HCT116 (cell line): ENCODE results near the gene STK11. TPM values are rescaled to one million over a fixed set of nuclear protein-coding genes. Genes with fewer than 3 reads are reported as not detected.

Experiments
- ATAC-seq: fragments of 200-7000 bp; cut with Tn5 transposase; 2 replicates; pipeline ENCODE4 v1.9.1; 2020; ENCODE audit warnings: mild to moderate bottlenecking, moderate library complexity
- BruUV-seq: library from RNA; stranded (reverse); fragments of 400-500 nt; replicated peaks from 2 replicates; lab custom pipeline; 2021; lab: Mats Ljungman, UMichigan
- CTCF ChIA-PET: fragments of 300-600 bp; sonication (Branson Sonifier 250); formaldehyde crosslinking; loops from one replicate; lab custom pipeline; 2021; ENCODE audit warnings: antibody characterized with exemption; lab: Charles Lee
- POLR2A ChIA-PET: fragments of 300-600, 350-600 bp; sonication (Branson Sonifier 250); formaldehyde crosslinking; loops from one replicate; lab custom pipeline; 2021; ENCODE audit warnings: antibody characterized with exemption; lab: Charles Lee
- RAD21 ChIA-PET, 2 experiments: fragments of 300-600 bp; sonication (Branson Sonifier 250); formaldehyde crosslinking; loops; one replicate each; lab custom pipeline; 2023; ENCODE audit warnings: low total read pairs in 2 of 2; ENCODE audit not compliant: uncharacterized antibody in 2 of 2, unreplicated experiment in 2 of 2, low non-redundant PET in 1 of 2; lab: Charles Lee
- DNase-seq: peaks from one replicate; pipeline ENCODE4 v3.0.0-alpha.2; 2010; ENCODE audit warnings: low read depth, low spot score
- H2AFZ ChIP-seq: fragments of 200-600 bp; shearing (Covaris generic), sonication (generic); 2 replicates; pipeline ENCODE4 v1.6.1; 2017; ENCODE audit warnings: low read depth, mixed run types, mixed read lengths, antibody characterized with exemption, low read length; ENCODE audit not compliant: poor library complexity, severe bottlenecking
- H3K27ac ChIP-seq: 2 replicates; pipeline ENCODE4 v1.5.1; 2012; ENCODE audit warnings: low read depth, low read length
- H3K27me3 ChIP-seq: fragments of 200-600 bp; sonication (generic); 2 replicates; pipeline ENCODE4 v1.6.1; 2016; ENCODE audit warnings: mixed run types, low read length, mixed read lengths; ENCODE audit not compliant: insufficient read depth
- H3K36me3 ChIP-seq, 2 experiments: fragments of 200-500 bp in 1 of 2; fragments of 200-600 bp in 1 of 2; sonication (Bioruptor generic) in 1 of 2; sonication (generic) in 1 of 2; 2 replicates each; pipeline versions ENCODE4 v1.5.1 to v1.6.1; 2014 to 2016; ENCODE audit warnings: low read length in 2 of 2, inconsistent platforms in 1 of 2, mixed read lengths in 1 of 2, mixed run types in 1 of 2; ENCODE audit not compliant: insufficient read depth in 2 of 2, control insufficient read depth in 1 of 2
- H3K4me1 ChIP-seq, 2 experiments: fragments of 200-600 bp in 1 of 2; sonication (generic) in 1 of 2; 2 replicates each; pipeline versions ENCODE4 v1.5.1 to v1.6.1; 2012 to 2017; ENCODE audit warnings: low read length in 2 of 2, inconsistent platforms in 1 of 2, mild to moderate bottlenecking in 1 of 2, mixed read lengths in 1 of 2, mixed run types in 1 of 2, moderate library complexity in 1 of 2; ENCODE audit not compliant: insufficient read depth in 2 of 2, control insufficient read depth in 1 of 2
- H3K4me2 ChIP-seq: fragments of 200-600 bp; sonication (generic); 2 replicates; pipeline ENCODE4 v1.6.1; 2017; ENCODE audit warnings: mixed run types, low read length, mixed read lengths
- H3K4me3 ChIP-seq, 2 experiments: fragments of 200-600 bp in 1 of 2; sonication (generic) in 1 of 2; replicated peaks in 1 of 2; 2 replicates each; pipeline ENCODE4 v1.5.1; 2011 to 2016; ENCODE audit warnings: low read length in 2 of 2, control low read depth in 1 of 2, low read depth in 1 of 2, mild to moderate bottlenecking in 1 of 2, mixed read lengths in 1 of 2, mixed run types in 1 of 2
- H3K79me2 ChIP-seq: fragments of 200-600 bp; sonication (generic); 2 replicates; pipeline ENCODE4 v1.6.1; 2017; ENCODE audit warnings: mild to moderate bottlenecking, mixed run types, low read length, moderate library complexity, mixed read lengths; ENCODE audit not compliant: insufficient read depth
- H3K9ac ChIP-seq: fragments of 200-600 bp; sonication (generic); 2 replicates; pipeline ENCODE4 v1.6.1; 2016; ENCODE audit warnings: low read length, mixed read lengths
- H3K9me2 ChIP-seq: fragments of 200-600 bp; sonication (generic), shearing (Covaris generic); 2 replicates; pipeline ENCODE4 v1.6.1; 2017; ENCODE audit warnings: mixed run types, mild to moderate bottlenecking, moderate library complexity; ENCODE audit not compliant: insufficient read depth
- H3K9me3 ChIP-seq, 2 experiments: fragments of 200-500 bp in 1 of 2; fragments of 200-600 bp in 1 of 2; sonication (Bioruptor generic) in 1 of 2; sonication (generic) in 1 of 2; 2 replicates each; pipeline ENCODE4 v1.6.1; 2014 to 2017; ENCODE audit warnings: low read length in 2 of 2, mixed read lengths in 2 of 2, inconsistent platforms in 1 of 2, low read depth in 1 of 2, mild to moderate bottlenecking in 1 of 2, mixed run types in 1 of 2, moderate library complexity in 1 of 2; ENCODE audit not compliant: control insufficient read depth in 1 of 2, insufficient read depth in 1 of 2
- H4K20me1 ChIP-seq: fragments of 200-600 bp; sonication (generic), shearing (Covaris generic); 2 replicates; pipeline ENCODE4 v1.6.1; 2017; ENCODE audit warnings: mixed run types, mild to moderate bottlenecking, moderate library complexity; ENCODE audit not compliant: insufficient read depth
- CBX3 ChIP-seq: IDR thresholded peaks from 2 replicates; pipeline ENCODE4 v1.6.1; 2012; ENCODE audit warnings: low read depth
- CEBPB ChIP-seq: IDR thresholded peaks from 2 replicates; pipeline ENCODE4 v1.6.1; 2012; ENCODE audit warnings: low read depth
- CTCF ChIP-seq, 3 experiments: fragments of 200-600 bp in 1 of 3; sonication (generic) in 1 of 3; IDR thresholded peaks in 2 of 3; conservative IDR thresholded peaks in 1 of 3; 2 replicates each; pipeline ENCODE4 v1.5.1; 2012 to 2017; ENCODE audit warnings: low read depth in 2 of 3, low read length in 2 of 3, antibody characterized with exemption in 1 of 3, borderline replicate concordance in 1 of 3, control low read depth in 1 of 3, mild to moderate bottlenecking in 1 of 3, mixed read lengths in 1 of 3, mixed run types in 1 of 3, moderate library complexity in 1 of 3; ENCODE audit not compliant: insufficient read depth in 1 of 3
- EGR1 ChIP-seq: IDR thresholded peaks from 2 replicates; pipeline ENCODE4 v1.6.1; 2012; ENCODE audit warnings: low read depth
- ELF1 ChIP-seq: IDR thresholded peaks from 2 replicates; pipeline ENCODE4 v1.6.1; 2012; ENCODE audit warnings: low read depth, borderline replicate concordance
- EZH2 ChIP-seq: fragments of 200-600 bp; sonication (generic); IDR thresholded peaks from 2 replicates; pipeline ENCODE4 v1.6.1; 2017; ENCODE audit warnings: antibody characterized with exemption, mixed run types
- EZH2phosphoT487 ChIP-seq: fragments of 200-600 bp; IDR thresholded peaks from 2 replicates; pipeline ENCODE4 v1.6.1; 2018; ENCODE audit warnings: antibody characterized with exemption, borderline replicate concordance
- MAX ChIP-seq: IDR thresholded peaks from 2 replicates; pipeline ENCODE4 v1.6.1; 2012
- POLR2A ChIP-seq: IDR thresholded peaks from 2 replicates; pipeline ENCODE4 v1.7.0; 2011; ENCODE audit warnings: borderline replicate concordance; ENCODE audit not compliant: insufficient read depth, insufficient read length; ENCODE audit errors: extremely low read depth
- POLR2AphosphoS5 ChIP-seq: IDR thresholded peaks from 2 replicates; pipeline ENCODE4 v1.6.1; 2011; ENCODE audit warnings: mild to moderate bottlenecking, low read depth, low read length, moderate library complexity
- RAD21 ChIP-seq: IDR thresholded peaks from 2 replicates; pipeline ENCODE4 v1.6.1; 2012; ENCODE audit warnings: low read depth, mild to moderate bottlenecking
- REST ChIP-seq: IDR thresholded peaks from 2 replicates; pipeline ENCODE4 v1.6.1; 2012; ENCODE audit warnings: low read depth
- SIN3A ChIP-seq: IDR thresholded peaks from 2 replicates; pipeline ENCODE4 v1.6.1; 2012; ENCODE audit warnings: low read depth
- SP1 ChIP-seq: IDR thresholded peaks from 2 replicates; pipeline ENCODE4 v1.6.1; 2012; ENCODE audit warnings: low read depth
- SRF ChIP-seq: IDR thresholded peaks from 2 replicates; pipeline ENCODE4 v1.6.1; 2012; ENCODE audit warnings: low read depth
- TCF7L2 ChIP-seq: IDR thresholded peaks from 2 replicates; pipeline ENCODE4 v1.7.0; 2011; ENCODE audit warnings: borderline replicate concordance, inconsistent platforms; ENCODE audit not compliant: insufficient read depth, insufficient read length; ENCODE audit errors: extremely low read depth
- YY1 ChIP-seq: IDR thresholded peaks from 2 replicates; pipeline ENCODE4 v1.6.1; 2011; ENCODE audit warnings: low read length, low read depth, moderate library complexity, mild to moderate bottlenecking; ENCODE audit not compliant: insufficient replicate concordance; ENCODE audit errors: extremely low read depth
- ZFX ChIP-seq: fragments of 450-650 bp; IDR thresholded peaks from 2 replicates; pipeline ENCODE4 v1.6.1; 2017
- ZNF274 ChIP-seq: fragments of 200-500 bp; sonication (Bioruptor generic); IDR thresholded peaks from 2 replicates; pipeline ENCODE4 v1.6.1; 2014; ENCODE audit warnings: mild to moderate bottlenecking, low read depth, low read length, inconsistent platforms
- intact Hi-C: fragments of 100-400 bp; cut with micrococcal nuclease; formaldehyde crosslinking; loops from 2 replicates; pipeline ENCODE4 v1.10.0; 2022
- total RNA-seq: library from RNA; stranded (reverse); gene quantifications from one replicate; pipeline ENCODE4 v1.2.1, GENCODE V29; 2021; ENCODE audit not compliant: unreplicated experiment

The STK11 gene
- total RNA-seq, 1 experiment from 2014 or later, result 86.9 TPM

GRCh38 chr19:1262623-1263123 is 57.1 kb downstream of the STK11 start:
- Histone ChIP-seq H3K79me2 (peaks cover 15% of the 10 kb centered on the region), H3K4me1 (peaks cover 61 to 96% of the 10 kb centered on the region in 2 experiments), H3K4me3 (peak overlapping the region; percentile 85 to 89), H2AFZ (no peak overlapping the region), H3K4me2 (peak overlapping the region; percentile 98), H3K36me3 (peaks cover 2 to 3% of the 10 kb centered on the region in 2 experiments; a peak in 2 of 4 replicates), H3K9me2 (no peaks in the 10 kb centered on the region), H3K9me3 (no peaks in the 10 kb centered on the region), H3K9ac (peak overlapping the region; percentile 99), H4K20me1 (no peaks in the 10 kb centered on the region), H3K27ac (peak overlapping the region; percentile 99), H3K27me3 (no peaks in the 10 kb centered on the region)
- CTCF ChIA-PET, result interaction anchor here (1.6 kb wide), 1 partner anchor 18 kb away, joined by 15 read pairs; no protein-coding TSS in a partner anchor
- POLR2A ChIA-PET, result interaction anchor here (1.1 to 1.3 kb wide), 2 partner anchors 10 to 18 kb away, joined by 4 to 6 read pairs; no protein-coding TSS in a partner anchor
- no peak for ATAC-seq
- no peak for DNase-seq
- no TSS peak for BruUV-seq
- intact Hi-C loops, result no loop called here
- RAD21 ChIA-PET, result no interaction called here
- TF ChIP-seq EZH2phosphoT487 (no peak), CTCF (IDR thresholded peaks at IDR 0.05 in 2 of 3, conservative IDR thresholded peaks at IDR 0.05 in 1 of 3; ENCODE audit: borderline replicate concordance in 1 of 3, insufficient read depth in 1 of 3, low read depth in 2 of 3, low read length in 2 of 3) (no peak), EZH2 (no peak), SRF (no peak), SP1 (no peak), REST (no peak), POLR2A (no peak), RAD21 (no peak), POLR2AphosphoS5 (no peak), MAX (no peak), CBX3 (no peak), ELF1 (no peak), YY1 (no peak), EGR1 (no peak), ZFX (no peak), CEBPB (no peak), ZNF274 (no peak), SIN3A (no peak), TCF7L2 (no peak)
